Glutamatergic neuron (in vitro differentiated cells): ENCODE results near the gene HES6. TPM values are rescaled to one million over a fixed set of nuclear protein-coding genes. Genes with fewer than 3 reads are reported as not detected.

Experiments used
- DNase-seq: peaks from one replicate; pipeline ENCODE4 v3.0.0; 2022
- H3K27ac Mint-ChIP-seq: one replicate; pipeline ENCODE4 v1.8.0; 2020; ENCODE audit warnings: mild to moderate bottlenecking, mixed read lengths, inconsistent platforms; ENCODE audit not compliant: unreplicated experiment
- H3K27me3 Mint-ChIP-seq: one replicate; pipeline ENCODE4 v1.8.0; 2020; ENCODE audit warnings: mild to moderate bottlenecking, moderate library complexity, mixed read lengths, inconsistent platforms; ENCODE audit not compliant: unreplicated experiment
- H3K36me3 Mint-ChIP-seq: one replicate; pipeline ENCODE4 v1.8.0; 2020; ENCODE audit warnings: mild to moderate bottlenecking, mixed read lengths, inconsistent platforms; ENCODE audit not compliant: unreplicated experiment
- H3K4me1 Mint-ChIP-seq: one replicate; pipeline ENCODE4 v1.8.0; 2020; ENCODE audit warnings: mild to moderate bottlenecking, low read depth, mixed read lengths, inconsistent platforms; ENCODE audit not compliant: unreplicated experiment
- H3K4me3 Mint-ChIP-seq: one replicate; pipeline ENCODE4 v1.8.0; 2020; ENCODE audit warnings: mild to moderate bottlenecking, mixed read lengths, inconsistent platforms; ENCODE audit not compliant: unreplicated experiment
- H3K9me3 Mint-ChIP-seq: one replicate; pipeline ENCODE4 v1.8.0; 2020; ENCODE audit warnings: mild to moderate bottlenecking, moderate library complexity, mixed read lengths, inconsistent platforms; ENCODE audit not compliant: unreplicated experiment
- total RNA-seq: library from RNA; stranded (reverse); fragmentation: NEBNext Ultra II Directional; extraction: Animal tissue kit (Norgen Biotek cat#: 25700); gene quantifications from one replicate; pipeline ENCODE4 v1.2.1, GENCODE V29; 2021; ENCODE audit not compliant: unreplicated experiment
- TF ChIP-seq, protein P1 (sequence below): fragments of 200-600 bp; sonication (generic); IDR thresholded peaks from one replicate; pipeline ENCODE4 v1.5.0; 2021; ENCODE audit not compliant: partially characterized antibody, unreplicated experiment

HES6 gene
- total RNA-seq, 1 donor from 2014 or later: 665 TPM

DNA sequence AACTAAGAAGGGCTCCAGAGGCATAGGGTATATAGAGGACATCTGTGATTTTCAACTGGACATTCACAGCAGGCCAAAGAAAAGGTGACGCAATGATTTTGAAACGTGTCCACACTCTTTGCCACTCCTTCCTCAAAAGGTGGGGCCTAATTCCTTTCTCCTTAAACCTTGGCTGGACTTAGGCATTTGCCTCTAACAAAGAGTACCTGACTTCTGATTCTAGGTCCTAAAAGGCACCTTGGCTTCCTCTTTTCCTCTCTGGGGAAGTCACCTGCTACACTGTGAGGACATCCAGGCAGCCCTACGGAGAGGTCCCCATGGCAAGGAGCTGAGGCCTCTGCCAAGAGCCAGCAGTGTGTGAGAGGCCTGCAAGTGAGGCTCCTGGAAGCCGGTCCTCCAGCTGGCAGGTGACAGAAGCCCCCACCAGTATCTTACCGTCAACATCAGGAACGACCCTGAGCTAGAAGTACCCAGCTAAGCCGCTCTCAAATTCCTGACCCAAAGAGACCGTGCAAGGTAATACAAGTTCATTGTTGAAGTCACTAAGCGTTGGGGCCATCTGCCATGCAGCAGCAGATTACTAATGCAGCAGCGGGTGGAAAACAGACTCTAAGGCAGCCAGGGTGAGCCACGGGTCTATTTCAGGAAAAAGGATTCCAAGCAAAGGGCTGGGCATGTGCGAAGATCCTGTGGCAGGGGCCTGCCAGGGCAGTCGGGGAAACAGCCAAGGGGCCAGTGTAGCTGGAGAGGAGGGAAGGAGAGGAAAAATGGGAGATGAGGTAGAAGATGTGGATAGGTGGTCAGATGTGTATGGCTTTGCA lies 7.4 kb upstream of the HES6 start:
- Mint-ChIP-seq H3K9me3 (peaks cover 17% of the 10 kb centered on the region), H3K36me3 (no peaks in the 10 kb centered on the region), H3K27ac (peak overlapping the region; percentile 87), H3K27me3 (peaks cover 15% of the 10 kb centered on the region), H3K4me3 (peak overlapping the region; percentile 45), H3K4me1 (peaks cover 66% of the 10 kb centered on the region)
- no peak for DNase-seq
- TF ChIP-seq, protein P1, sequence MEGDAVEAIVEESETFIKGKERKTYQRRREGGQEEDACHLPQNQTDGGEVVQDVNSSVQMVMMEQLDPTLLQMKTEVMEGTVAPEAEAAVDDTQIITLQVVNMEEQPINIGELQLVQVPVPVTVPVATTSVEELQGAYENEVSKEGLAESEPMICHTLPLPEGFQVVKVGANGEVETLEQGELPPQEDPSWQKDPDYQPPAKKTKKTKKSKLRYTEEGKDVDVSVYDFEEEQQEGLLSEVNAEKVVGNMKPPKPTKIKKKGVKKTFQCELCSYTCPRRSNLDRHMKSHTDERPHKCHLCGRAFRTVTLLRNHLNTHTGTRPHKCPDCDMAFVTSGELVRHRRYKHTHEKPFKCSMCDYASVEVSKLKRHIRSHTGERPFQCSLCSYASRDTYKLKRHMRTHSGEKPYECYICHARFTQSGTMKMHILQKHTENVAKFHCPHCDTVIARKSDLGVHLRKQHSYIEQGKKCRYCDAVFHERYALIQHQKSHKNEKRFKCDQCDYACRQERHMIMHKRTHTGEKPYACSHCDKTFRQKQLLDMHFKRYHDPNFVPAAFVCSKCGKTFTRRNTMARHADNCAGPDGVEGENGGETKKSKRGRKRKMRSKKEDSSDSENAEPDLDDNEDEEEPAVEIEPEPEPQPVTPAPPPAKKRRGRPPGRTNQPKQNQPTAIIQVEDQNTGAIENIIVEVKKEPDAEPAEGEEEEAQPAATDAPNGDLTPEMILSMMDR: no peak

DNA sequence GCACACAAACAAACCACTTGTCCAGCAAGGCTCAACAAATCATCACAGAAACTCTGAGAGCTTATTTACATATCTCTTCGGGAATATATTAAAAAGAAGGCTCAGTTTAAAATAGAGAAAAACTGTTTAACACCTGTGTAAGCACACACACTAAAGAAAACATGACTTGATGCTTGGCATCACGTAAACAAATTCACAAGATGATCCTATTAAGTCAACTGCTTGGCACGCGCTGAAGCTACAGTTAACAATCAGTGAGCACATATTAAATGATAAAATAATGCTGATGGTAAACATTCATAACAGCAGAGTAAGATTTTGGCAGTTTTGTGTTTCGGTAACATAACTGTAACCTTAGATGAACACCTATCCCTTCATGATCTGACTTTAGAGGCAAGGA lies 4.3 kb upstream of the HES6 start:
- peaks cover 20% of the 10 kb centered on the region for H3K9me3 Mint-ChIP-seq
- H3K4me3 Mint-ChIP-seq: no peak overlapping the region
- TF ChIP-seq, protein P1: no peak
- peak overlapping the region; percentile 64 for H3K27ac Mint-ChIP-seq
- H3K4me1 Mint-ChIP-seq: peaks cover 51% of the 10 kb centered on the region
- no peaks in the 10 kb centered on the region for H3K36me3 Mint-ChIP-seq
- peaks cover 24% of the 10 kb centered on the region for H3K27me3 Mint-ChIP-seq
- no peak for DNase-seq

DNA sequence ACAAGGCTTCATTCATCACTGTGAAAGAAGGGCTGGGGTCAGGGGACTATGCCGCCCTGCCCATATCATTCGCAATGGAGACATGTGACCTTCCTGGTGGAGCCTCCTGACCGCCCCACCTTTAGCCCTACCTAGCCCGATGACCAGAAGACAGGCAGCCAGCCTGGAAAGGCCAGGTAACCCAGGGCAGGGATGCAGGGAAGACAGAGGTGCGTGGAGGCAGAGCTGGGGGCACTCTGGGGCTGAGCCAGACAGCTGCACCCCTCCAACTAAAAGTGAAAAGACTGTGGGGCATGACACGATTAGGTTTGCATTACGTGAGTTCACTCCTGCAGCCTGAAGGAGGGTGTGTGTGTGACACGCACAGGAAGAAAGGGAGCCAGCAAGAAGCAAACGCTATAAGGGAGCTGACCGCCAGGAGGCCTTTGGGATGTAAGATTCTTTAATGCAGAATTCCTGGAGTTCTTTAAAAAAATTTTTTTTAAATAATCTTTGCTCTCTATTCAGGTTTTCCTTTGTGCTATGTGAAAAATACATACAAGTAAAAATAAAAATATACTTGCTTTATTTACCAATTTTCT lies 3.7 kb upstream of the HES6 start:
- H3K4me3 Mint-ChIP-seq: peak overlapping the region; percentile 47
- H3K4me1 Mint-ChIP-seq: peaks cover 50% of the 10 kb centered on the region
- peaks cover 24% of the 10 kb centered on the region for H3K27me3 Mint-ChIP-seq
- DNase-seq: no peak
- TF ChIP-seq, protein P1: peak; percentile 45
- H3K36me3 Mint-ChIP-seq: no peaks in the 10 kb centered on the region
- peaks cover 20% of the 10 kb centered on the region for H3K9me3 Mint-ChIP-seq
- H3K27ac Mint-ChIP-seq: peak overlapping the region; percentile 98

DNA sequence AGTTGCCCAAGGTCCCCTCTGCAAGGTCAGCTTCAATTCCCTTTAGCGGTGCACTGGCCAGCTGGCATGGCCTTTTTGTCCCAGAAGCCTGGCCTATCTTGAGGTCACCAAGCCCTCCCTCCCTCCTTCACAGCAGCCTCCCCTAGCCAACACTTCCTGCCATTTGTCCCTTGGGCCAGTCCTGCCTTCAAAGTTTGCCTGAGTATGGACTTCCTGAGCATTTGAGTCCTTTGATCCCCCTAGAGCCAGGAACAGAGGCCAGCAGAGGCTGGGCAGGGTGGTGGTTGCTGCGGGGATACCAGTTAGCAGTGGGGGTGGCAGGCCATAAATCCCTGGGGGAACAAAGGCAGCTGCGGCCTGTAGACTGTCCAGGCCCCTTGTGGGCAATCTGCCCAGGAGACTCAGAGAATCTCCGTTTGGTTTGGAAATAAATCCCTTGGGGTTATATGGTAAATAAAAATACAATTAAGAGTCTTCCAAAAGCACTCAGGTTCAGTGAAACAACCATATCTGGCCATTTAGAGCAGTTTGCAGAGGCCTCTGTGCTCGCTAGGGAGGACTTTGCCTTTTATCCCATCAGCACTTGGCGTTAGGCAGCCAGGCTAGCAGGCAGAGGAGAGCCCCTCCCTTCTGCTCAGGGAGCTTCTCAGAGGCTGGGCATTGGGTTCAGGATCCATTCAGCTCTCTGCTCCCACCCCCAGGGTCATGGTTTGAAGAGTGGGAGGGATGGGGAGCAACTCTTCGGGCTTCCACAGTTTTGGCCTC lies 3.1 kb upstream of the HES6 start:
- peak; percentile 50 for DNase-seq
- H3K4me3 Mint-ChIP-seq: peak overlapping the region; percentile 81
- H3K36me3 Mint-ChIP-seq: no peaks in the 10 kb centered on the region
- H3K4me1 Mint-ChIP-seq: peaks cover 46% of the 10 kb centered on the region
- TF ChIP-seq, protein P1: no peak
- H3K9me3 Mint-ChIP-seq: peaks cover 24% of the 10 kb centered on the region
- H3K27me3 Mint-ChIP-seq: peaks cover 26% of the 10 kb centered on the region
- H3K27ac Mint-ChIP-seq: peak overlapping the region; percentile 98
